T1000 (cell line): ENCODE measurements around the gene TSC22D1.

Source experiments
- DNase-seq: peaks from one replicate; lab custom pipeline; 2025; ENCODE audit warnings: mixed read lengths; lab: John Stamatoyannopoulos, UW

TSC22D1 gene

DNA sequence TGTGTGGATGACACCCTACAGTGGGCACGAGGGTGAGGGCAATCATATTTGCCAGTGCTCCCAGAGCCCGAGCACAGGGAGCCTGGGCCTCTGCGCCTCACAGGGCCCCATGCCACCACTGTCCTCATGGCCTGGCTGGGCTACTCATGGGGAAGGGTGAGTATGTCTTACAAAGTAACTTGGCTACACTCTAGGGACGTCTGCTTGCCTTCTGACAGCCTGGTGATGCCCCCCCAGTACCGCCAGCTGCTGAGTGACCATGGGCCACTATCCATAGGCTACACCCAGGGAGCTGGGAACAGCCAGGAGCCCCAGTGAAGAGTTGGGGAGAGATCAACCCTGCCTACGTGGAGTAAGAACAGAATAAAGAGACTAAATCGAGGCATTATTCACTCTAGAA is 123.7 kb downstream of the TSC22D1 start:
- DNase-seq: no peak

GRCh38 chr13:44451651-44452050 is 124.5 kb downstream of the TSC22D1 start:
- no peak for DNase-seq

GRCh38 chr13:44451126-44451525 is 125.0 kb downstream of the TSC22D1 start:
- no peak for DNase-seq

DNA sequence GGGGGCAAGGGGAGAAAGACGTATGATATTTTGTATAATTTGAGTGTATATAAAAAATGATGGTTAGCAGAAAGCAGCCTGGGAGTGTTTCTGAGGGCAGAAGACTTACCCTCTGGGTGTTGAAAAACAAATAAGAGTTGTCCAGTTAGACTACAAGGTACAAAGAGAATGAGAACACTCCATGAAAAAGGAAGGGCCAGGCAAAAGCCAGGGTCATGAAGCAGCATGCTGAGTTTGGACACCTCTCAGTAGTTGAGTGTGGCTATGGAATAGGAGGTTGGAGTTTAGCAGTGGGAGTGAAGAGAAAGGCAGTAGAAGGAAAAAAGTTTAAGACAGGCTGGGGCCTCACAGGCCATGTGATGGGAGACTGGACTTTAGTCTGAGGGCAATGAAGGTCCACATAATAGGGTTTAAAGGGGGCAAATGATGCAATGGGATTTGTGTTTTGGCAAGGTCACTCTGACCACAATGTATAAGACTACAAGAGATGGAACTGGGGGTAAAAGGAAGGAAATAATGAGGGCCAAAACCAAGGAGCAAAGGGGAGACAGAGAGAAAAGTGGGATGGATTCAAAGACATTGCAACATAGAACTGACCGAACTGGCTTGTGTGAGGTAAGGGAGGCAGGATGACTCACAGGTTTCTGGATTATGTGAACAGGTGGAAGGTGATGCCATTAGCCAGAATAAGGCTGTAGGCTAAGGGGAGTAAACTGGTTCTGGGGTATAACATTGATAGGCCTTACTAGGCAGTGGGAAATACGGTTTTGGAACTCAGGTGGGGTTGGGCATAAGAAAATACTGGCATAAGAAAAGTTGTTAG is 125.9 kb downstream of the TSC22D1 start:
- DNase-seq: no peak

- no peak for DNase-seq
Observed at GRCh38 chr13:44448875-44449274, 127.3 kb downstream of the TSC22D1 start.

- no peak for DNase-seq
Observed at GRCh38 chr13:44448373-44448772, 127.8 kb downstream of the TSC22D1 start.

GRCh38 chr13:44447783-44448321 is 128.3 kb downstream of the TSC22D1 start:
- no peak for DNase-seq

DNA sequence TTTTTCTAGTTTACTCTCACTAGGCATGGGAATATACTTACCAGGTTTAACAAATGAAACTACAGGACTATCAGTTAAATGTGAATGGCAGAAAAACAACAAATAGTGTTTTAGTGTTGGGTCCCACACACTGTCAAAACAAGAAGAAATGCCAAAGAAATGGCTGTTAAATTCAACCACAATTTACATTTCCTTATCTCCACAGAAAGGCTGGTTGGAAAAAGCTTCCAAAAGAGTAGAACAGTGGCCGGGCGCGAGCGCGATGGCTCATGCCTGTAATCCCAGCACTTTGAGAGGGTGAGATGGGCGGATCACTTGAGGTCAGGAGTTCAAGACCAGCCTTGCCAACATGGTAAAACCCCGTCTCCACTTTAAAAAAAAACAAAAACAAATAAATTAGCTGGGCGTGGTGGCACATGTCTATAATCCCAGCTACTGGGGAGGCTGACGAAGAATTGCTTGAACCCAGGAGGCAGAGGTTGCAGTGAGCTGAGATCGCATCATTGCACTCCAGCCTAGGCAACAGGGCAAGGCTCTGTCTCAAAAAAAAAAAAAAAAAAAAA is 136.0 kb downstream of the TSC22D1 start:
- DNase-seq: no peak

GRCh38 chr13:44439452-44440024 is 136.6 kb downstream of the TSC22D1 start:
- DNase-seq: no peak

- no peak for DNase-seq
Observed at GRCh38 chr13:44438234-44438579, 137.9 kb downstream of the TSC22D1 start.

GRCh38 chr13:44437356-44438233 is 138.5 kb downstream of the TSC22D1 start:
- DNase-seq: no peak

DNA sequence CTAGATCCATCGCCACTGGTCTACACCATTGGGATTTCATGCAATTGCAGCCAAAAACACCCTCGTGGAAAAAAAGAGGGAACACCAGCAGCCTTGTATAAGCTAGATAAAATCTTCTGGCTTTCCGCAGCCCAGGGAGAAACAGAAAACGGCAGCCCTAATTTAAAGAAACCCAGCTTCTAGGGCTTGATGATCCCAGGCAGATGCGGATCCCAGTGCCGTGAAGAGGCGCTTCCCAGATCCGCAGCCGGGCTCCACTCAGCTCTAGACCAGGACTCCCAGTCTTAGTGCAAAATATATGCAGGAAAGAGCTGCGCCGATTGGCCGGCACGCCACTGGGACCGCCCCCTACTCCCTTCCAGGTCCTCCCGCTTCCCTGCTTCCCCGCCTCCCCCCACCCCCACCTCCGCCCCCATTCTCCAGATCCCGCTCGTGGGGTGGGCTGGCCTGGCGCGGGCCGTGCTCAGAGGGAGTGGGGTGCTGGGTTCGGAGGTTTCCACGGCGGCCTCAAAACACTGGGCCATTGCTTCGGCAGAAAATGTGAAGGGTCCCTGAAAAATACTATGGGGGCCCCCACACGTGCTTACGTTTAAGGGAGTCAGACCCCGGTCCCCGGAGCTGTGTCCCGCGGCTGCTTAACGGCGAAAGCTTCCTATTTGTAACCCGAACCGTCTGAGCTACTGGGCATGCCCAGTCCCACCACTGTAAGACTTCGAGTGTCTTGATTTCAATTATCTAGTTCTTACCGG is 139.4 kb downstream of the TSC22D1 start:
- peak; percentile 76 for DNase-seq

- no peak for DNase-seq
Observed at GRCh38 chr13:44435919-44436510, 140.1 kb downstream of the TSC22D1 start.

- peak; percentile 63 for DNase-seq
Observed at GRCh38 chr13:44435142-44435918, 140.8 kb downstream of the TSC22D1 start.

DNA sequence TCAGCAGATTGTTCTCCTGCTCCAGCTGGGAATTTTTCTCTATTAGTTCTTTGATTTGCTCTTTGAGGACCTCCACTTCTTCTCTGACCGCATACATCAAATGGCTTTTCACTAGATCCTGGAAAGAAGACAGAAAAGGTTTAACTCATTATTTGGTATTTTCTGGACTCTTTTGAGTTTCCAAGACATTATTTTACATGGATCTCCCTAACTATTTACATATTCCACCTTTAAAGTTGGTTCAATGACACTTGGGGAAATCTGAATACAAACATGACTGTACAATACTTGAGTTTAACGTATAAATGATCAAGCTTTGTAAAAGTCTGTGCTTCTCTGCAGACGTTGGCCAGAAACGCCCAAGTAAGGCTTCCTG is 141.4 kb downstream of the TSC22D1 start:
- DNase-seq: no peak

DNA sequence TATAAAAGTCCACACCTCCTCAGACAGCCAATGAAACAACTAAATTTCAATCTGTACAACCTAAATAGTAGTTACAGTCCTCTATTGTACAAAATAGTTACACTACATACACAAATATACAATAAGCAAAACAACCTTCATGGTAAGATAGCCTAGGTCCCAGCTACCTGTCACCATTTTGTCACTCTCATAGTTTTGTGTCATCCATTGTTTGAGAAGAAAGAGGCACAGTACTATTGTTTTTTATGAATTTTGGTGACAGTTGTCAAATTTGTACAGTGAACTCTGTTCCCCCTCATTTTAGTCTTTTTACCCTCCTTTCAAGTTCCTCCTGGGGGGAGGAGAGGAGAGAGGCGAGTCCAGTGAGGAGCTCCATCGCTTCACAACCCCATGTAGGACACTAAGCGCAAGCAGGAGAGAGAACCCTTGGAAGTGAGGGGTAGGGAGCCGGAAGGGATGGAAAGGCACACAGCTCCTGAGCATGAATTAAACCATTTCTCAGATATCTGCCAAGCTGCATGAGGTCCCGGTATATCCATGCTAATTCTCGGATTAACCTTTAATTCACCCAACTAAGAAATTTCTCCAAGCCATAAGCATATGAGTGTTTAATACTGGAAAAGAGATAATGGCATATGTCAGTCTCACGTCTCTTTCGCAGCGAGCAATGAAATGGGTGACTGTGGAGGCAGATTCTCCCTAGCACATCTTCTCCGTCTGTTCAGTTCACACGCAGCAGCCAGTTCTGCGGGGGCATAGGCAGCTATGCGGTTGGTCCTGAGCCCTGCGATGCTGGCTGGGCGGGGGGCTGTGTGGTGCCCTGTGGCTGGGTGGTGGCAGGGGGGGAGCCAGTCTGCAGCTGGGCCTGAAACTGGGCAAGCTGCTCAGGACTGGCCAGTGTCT is 142.0 kb downstream of the TSC22D1 start:
- no peak for DNase-seq

DNA sequence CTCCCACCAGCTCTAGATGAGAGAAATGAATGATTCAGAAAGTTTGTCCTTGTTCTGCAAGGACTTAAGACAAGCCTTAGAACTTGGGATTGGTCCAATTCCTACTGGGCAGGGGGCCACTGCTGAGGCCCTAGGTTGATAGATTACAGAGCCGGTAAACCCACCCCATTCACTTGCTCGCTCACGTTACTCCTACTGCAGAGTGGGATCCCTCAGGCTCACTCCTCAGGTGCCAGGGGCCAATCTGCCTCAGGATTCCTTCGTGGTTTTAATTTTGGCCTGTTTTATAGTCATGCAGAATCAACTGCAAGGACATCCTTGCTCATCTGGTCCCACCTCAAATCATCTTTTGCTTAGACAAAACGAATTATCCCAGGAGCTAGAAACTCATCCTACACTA is 143.5 kb downstream of the TSC22D1 start:
- no peak for DNase-seq

- DNase-seq: no peak
Observed at GRCh38 chr13:44431150-44431549, 145.0 kb downstream of the TSC22D1 start.

- DNase-seq: no peak
Observed at GRCh38 chr13:44429311-44429710, 146.8 kb downstream of the TSC22D1 start.
